NCI-H2171 treated with DMSO at 0.1 percent for 48 hours (cell line): Measurements from ENCODE around the gene SUMO3.
A peak's percentile ranks its signal among the peaks of the same experiment; 100 is the strongest.

ENCODE experiments used
- DNase-seq: peaks from one replicate; lab custom pipeline; 2025; lab: John Stamatoyannopoulos, UW

Gene SUMO3

DNA sequence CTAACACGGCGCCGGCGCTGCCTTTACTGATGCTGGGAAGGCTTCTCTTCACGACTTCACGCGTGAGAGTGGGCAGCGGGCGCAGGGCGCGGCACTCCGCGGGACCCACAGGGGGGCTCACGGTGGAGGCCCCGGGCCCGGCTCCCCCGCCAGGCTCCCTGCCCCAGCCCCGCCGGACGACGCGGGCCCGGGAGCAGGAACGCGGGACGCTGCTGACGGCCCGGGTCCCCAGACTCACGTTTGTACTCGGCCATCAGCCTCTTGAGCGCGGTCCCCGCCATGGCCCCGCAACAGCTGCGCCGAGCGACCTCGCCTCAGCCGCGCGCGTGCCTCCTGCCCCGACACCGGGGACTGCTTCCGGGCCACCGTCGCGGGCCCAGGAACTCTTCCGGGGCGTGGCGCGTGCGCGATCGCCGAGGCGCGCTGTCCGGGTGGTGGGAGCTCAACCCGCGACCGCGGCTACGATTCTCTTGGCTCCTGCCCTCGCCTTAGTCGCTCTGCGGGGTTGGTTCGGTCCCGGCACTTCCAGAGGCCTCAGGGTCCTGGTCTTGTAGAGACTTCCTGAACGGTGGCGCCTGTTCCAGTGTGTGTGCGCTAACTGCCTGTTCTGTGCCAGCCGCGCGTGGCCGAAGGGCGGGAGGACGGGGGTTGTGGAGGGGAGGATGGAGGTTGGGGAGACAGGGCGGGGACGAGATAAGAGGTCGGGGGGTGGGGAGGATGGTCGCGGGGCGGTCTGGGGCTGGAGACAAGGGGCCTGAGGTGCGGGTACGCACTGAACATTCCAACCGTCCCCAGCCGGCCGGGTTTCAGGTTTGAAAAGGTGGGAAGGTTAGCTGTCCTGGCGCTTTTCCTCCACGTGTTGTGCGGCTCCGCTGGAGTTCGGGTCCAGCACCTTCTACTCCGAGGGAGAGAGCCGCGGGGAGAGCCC, 16.1 kb downstream of the SUMO3 start, which contains the start of gene UBE2G2:
Gene UBE2G2, minus strand, starts transcription at position 353 of the 928 bp plus-strand sequence. Its CDS starts 72 bp downstream, at position 281.
- DNase-seq = peak; percentile 82

GRCh38 chr21:44800971-44801467, 16.8 kb downstream of the SUMO3 start:
- DNase-seq = peak; percentile 47

DNA sequence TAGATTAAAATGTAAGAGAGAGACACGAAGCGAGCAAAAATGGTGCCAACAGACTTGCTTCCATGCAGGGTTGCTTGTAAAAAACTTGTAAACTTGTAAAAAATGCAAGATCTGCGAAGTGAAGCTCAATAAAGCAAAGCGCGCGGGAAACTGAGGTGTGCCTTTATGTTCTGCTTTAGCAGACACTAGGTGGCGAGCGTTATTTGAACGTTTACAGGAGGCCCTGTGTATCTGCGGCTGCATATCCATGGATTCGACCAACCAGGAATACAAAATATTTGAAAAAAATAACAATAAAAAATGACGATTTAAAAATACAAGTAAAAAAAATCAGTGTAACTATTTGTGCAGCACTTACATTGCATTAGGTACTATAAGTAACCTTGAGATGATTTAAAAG, 17.8 kb downstream of the SUMO3 start:
- no peak for DNase-seq

DNA sequence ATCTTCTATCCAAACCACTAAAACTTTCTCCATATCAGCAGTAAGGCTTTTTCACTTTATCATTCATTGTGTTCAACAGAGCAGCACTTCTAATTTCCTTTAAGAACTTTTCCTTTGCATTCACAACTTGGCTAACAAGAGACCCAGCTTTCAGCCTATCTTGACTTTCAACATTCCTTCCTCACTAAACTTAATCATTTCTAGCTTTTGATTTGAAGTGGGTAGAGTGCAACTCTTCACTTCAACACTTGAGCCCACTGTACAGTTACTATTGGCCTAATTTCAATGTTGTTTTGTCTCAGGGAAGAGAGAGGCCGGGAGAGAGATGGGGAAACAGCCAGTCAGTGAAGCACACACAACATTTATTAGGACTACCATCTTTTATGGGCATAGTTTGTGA, 18.2 kb downstream of the SUMO3 start:
- no peak for DNase-seq

DNA sequence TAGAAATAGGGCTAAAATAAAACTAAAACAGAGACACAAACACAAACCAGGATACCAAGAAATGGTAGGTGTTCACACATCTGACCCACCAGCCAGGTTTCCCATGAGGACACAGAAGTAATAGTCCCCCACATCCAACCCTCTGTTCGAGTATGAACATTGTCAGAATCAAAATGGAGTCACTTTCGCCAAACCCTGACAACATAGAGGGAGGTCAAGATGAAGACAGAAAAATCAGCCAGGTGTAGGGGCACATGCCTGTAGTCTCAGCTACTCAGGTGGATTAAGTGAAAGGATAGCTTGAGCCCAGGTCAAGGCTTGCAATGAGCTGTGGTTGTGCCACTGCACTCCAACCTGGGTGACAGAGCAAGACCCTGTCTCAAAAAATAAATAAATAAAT, 20.1 kb downstream of the SUMO3 start:
- no peak for DNase-seq

- DNase-seq = peak; percentile 8
These were observed 22.5 kb downstream of the SUMO3 start for GRCh38 chr21:44795342-44795741.

- no peak for DNase-seq
These were observed 24.1 kb downstream of the SUMO3 start for GRCh38 chr21:44793592-44794374.

DNA sequence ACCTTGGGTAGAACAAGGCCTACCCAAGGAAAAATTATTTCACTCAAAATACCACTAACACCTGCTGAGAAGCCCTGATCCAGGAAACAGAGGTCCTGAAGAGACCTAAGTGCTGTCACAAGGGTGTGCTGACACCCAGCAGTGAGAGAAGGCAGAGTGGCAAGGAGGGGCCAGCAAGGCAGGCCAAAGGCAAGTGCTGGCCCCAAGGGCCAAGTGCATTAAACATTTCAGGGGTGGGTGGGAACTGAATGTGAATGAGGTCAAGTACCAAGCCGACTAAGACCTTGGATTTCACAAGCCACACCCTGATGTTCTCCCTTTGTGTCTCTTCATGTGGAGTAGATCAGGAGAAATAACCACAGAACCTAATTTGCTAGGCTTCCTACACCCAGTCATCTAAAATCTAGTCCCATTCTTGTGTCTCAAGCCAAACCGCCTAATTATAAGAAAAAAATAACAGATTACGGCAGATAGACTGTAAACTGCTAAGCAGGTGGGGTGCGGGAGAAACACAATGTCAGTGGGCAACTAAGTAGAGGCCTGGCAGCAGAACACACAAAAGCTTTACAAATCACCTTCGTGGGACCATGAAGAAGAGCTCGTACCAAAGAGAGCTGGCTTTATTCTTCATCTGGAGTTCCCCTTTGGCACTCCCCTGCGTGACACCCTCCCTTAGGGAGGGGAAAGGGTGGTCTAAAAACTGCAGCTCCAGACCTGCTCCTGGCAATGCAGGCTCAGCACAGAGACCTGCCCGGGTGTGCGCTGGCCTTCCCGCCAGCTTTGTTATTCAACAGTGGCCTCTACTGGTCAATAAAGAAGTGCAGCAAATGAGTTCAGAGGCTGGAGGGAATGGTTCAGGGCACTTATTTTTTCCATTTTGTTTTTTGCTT, 24.9 kb downstream of the SUMO3 start:
- peak; percentile 79 for DNase-seq

DNA sequence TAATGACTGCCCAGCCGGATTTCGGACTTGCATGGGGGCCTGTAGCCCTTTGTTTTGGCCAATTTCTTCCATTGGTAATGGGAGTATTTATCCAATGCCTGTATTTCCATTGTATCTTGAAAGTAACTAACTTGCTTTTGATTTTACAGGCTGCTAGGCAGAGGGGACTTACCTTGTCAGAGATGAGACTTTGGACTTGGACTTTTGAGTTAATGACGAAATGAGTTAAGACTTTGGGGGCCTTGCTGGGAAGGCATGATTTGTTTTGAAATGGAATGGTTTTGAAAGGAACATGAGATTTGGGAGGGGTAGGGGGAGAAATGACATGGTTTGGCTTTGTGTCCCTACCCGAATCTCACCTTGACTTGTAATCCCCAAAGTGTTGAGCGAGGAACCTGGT, 25.9 kb downstream of the SUMO3 start:
- no peak for DNase-seq

GRCh38 chr21:44791246-44791645, 26.6 kb downstream of the SUMO3 start:
- no peak for DNase-seq

GRCh38 chr21:44790368-44790767, 27.5 kb downstream of the SUMO3 start:
- no peak for DNase-seq

GRCh38 chr21:44789880-44790279, 28.0 kb downstream of the SUMO3 start:
- no peak for DNase-seq

GRCh38 chr21:44785620-44786335, 32.1 kb downstream of the SUMO3 start:
- DNase-seq = no peak

- no peak for DNase-seq
These were observed 33.1 kb downstream of the SUMO3 start for GRCh38 chr21:44784810-44785209.

GRCh38 chr21:44783020-44783696, 34.7 kb downstream of the SUMO3 start:
- DNase-seq = no peak

- no peak for DNase-seq
These were observed 36.9 kb downstream of the SUMO3 start for GRCh38 chr21:44780767-44781459.

GRCh38 chr21:44780137-44780502, 37.7 kb downstream of the SUMO3 start:
- DNase-seq = no peak

DNA sequence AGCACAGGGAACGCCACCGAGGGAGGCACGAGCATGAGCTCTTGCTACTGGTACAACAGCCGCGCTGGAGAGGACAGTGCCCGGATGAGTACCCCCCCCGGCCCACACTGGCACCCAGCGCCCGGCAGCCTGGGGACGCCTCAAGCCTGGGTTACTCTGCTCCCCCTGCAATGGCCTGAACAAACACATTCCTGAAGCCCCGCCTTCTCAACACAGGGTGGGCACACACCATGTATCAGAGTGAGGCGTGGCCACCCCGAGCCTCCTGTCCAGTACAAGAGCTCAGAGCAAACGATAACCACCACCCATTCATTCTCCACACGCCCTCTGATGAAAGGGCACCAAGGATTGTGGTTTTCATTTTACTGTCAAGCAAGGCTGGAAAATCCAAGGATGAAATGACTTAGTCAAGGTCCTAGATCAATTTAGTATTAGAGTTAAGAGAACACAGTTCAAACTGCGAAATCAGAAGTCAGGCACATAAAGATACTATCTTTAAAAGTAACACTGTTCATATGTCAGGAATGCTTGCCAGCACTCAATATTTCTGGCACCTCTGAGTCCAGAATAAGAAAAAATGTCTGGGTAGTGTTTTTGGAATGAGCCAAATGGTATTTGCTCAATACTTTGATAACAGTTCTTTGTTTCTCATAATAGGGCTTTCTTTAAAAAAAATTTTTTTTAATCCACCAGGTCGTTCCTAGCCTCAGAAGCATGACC, 38.3 kb downstream of the SUMO3 start:
- no peak for DNase-seq

DNA sequence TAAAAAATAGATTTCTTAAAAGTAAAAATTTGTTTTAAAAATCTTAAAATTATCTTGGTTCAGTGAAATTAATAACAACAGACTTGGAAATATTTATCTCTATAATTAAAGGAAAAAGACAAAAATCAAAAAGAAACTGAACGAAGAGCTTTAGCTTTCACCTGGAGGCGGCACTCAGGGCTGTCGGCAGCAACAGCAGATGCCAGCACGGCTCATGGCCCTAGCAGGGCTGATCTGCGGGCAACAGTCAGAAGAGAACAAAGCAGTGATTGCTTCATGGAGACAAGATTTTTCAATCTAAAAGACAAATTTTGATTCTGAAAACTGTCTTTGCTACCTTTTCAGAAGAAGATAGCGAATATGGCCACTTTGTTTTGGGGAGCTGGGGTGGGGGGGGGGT, 38.9 kb downstream of the SUMO3 start:
- DNase-seq = no peak
